ENCODE data around the gene PSEN1.

PSEN1 gene

GRCh38 chr14:73211251-73212040, 75.1 kb downstream of the PSEN1 start:
- POLR2A ChIA-PET = no interaction called here
- CTCF ChIA-PET = interaction anchor here (1.1 to 2.3 kb wide), 2 partner anchors 38 to 84 kb away, joined by 3 to 9 read pairs; no protein-coding TSS in a partner anchor
- H3K4me3 ChIP-seq (ENCODE audit: low read depth, low read length) = no peak overlapping the region
- DNase-seq (ENCODE audit: low read depth, low spot score) = no peak
- no peak for TF ChIP-seq CTCF (IDR thresholded peaks at IDR 0.05; ENCODE audit: insufficient read depth, low read length, missing control alignments)

GRCh38 chr14:73216030-73216429, 79.7 kb downstream of the PSEN1 start:
- no peak overlapping the region for H3K4me3 ChIP-seq (ENCODE audit: low read depth, low read length)
- no peak for DNase-seq (ENCODE audit: low read depth, low spot score)
- CTCF ChIA-PET = interaction anchor here (1.0 kb wide), 1 partner anchor 18 kb away, joined by 4 read pairs; no protein-coding TSS in a partner anchor
- no peak for TF ChIP-seq CTCF (IDR thresholded peaks at IDR 0.05; ENCODE audit: insufficient read depth, low read length, missing control alignments)
- POLR2A ChIA-PET = no interaction called here

GRCh38 chr14:73217411-73217810, 81.1 kb downstream of the PSEN1 start:
- no peak overlapping the region for H3K4me3 ChIP-seq (ENCODE audit: low read depth, low read length)
- ChIA-PET CTCF (interaction anchor here (0.7 to 1.6 kb wide), 3 partner anchors 9 to 255 kb away, joined by 3 to 4 read pairs (median 3); no protein-coding TSS in a partner anchor), POLR2A (no interaction called here)
- DNase-seq (ENCODE audit: low read depth, low spot score) = no peak
- TF ChIP-seq CTCF (IDR thresholded peaks at IDR 0.05; ENCODE audit: insufficient read depth, low read length, missing control alignments) = no peak

- ChIA-PET CTCF (interaction anchor here (0.9 to 1.3 kb wide), 4 partner anchors 12 to 252 kb away, joined by 3 to 7 read pairs (median 4); no protein-coding TSS in a partner anchor), POLR2A (no interaction called here)
- no peak for DNase-seq (ENCODE audit: low read depth, low spot score)
- H3K4me3 ChIP-seq (ENCODE audit: low read depth, low read length) = no peak overlapping the region
- TF ChIP-seq CTCF (IDR thresholded peaks at IDR 0.05; ENCODE audit: insufficient read depth, low read length, missing control alignments) = no peak
These were observed 83.8 kb downstream of the PSEN1 start for GRCh38 chr14:73220061-73220460.

- no peak for TF ChIP-seq CTCF (IDR thresholded peaks at IDR 0.05; ENCODE audit: insufficient read depth, low read length, missing control alignments)
- H3K4me3 ChIP-seq (ENCODE audit: low read depth, low read length) = no peak overlapping the region
- ChIA-PET CTCF (interaction anchor here (0.9 to 1.3 kb wide), 5 partner anchors 11 to 251 kb away, joined by 3 to 7 read pairs (median 3); no protein-coding TSS in a partner anchor), POLR2A (no interaction called here)
- DNase-seq (ENCODE audit: low read depth, low spot score) = no peak
These were observed 84.3 kb downstream of the PSEN1 start for GRCh38 chr14:73220634-73221033.

- TF ChIP-seq CTCF (IDR thresholded peaks at IDR 0.05; ENCODE audit: insufficient read depth, low read length, missing control alignments) = no peak
- no peak overlapping the region for H3K4me3 ChIP-seq (ENCODE audit: low read depth, low read length)
- ChIA-PET CTCF (interaction anchor here (1.0 kb wide), 1 partner anchor 22 kb away, joined by 4 read pairs; no protein-coding TSS in a partner anchor), POLR2A (no interaction called here)
- DNase-seq (ENCODE audit: low read depth, low spot score) = no peak
These were observed 85.6 kb downstream of the PSEN1 start for GRCh38 chr14:73221945-73222344.
